Measurements from ENCODE around the gene MKLN1. TPM values are rescaled to one million over a fixed set of nuclear protein-coding genes. Genes with fewer than 3 reads are reported as not detected.

Gene MKLN1
- total RNA-seq, 4 donors from 2014 or later = 37.9 to 55.2 (median 41.3) TPM

DNA sequence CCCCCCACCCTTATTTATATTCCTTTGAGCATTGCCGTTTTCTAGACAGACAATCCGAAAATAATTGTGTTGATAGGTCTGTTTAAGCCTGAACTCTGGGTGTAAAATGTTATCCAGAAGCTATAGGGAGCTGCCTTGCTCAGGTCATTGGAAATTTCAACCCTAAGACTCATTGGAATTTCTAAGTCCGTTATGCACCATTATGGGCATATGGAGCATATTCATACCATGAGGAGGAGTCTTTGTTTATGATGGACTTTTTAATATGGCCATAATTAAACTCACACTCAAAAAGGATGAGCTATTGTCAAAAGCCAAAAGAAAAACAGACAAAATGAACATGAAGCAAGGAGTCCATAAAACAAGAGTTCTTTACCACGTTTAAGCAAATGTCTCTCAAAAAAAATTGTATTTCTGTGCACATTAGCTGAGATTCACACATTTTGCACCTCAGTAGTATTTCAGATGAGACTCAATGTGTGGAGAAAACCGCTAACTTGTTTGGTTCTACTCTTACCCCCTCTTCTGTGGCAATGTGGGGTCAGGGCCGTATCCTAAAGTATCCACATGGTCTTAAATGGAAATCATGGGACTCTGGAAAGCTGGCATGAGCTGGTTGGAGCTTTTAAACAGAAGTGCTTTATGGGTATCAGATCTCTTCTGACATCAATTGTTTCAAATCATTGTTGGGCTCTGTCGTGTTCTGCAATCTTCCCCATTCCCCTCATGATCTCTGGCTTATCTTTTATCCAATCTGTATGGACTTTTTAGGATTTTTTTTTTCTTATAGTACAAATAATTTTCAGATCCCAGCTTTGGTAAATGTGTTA is 168.2 kb downstream of the MKLN1 start:
- intact Hi-C loops (cut with DNase I) = no loop called here

DNA sequence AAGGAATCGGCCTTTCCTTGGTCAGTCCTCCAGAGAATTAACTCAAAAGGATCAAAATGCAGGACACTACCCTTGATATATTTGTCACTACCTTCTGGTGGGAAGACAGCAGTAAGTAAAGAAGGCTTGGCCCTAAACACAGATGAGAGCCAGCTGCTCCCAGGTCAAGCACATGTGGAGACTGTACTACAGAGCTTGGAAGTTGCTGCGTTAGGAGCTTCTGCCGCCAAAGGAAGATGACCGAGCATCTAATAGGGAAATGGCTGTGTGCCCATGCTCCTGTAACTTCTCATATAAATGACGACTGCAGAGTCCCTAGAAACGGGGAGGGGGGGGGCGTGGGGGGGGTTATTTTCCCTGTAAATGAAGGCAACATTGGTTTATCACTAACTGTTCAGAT is 169.8 kb downstream of the MKLN1 start:
- intact Hi-C loops (cut with DNase I) = no loop called here
- Histone ChIP-seq H3K27me3 (no peaks in the 10 kb centered on the region), H3K4me3 (no peak overlapping the region), H3K36me3 (peaks cover 0 to 47% (median 24%) of the 10 kb centered on the region in 4 donors), H3K4me1 (peaks cover 11 to 21% (median 13%) of the 10 kb centered on the region in 4 donors), H3K9me3 (no peaks in the 10 kb centered on the region), H3K27ac (replicated peaks in 1 of 4) (peak overlapping the region in 1 of 4 donors; percentile 33)
- TF ChIP-seq POLR2AphosphoS5 (IDR thresholded peaks at IDR 0.05) = no peak
- TF ChIP-seq, protein P1, sequence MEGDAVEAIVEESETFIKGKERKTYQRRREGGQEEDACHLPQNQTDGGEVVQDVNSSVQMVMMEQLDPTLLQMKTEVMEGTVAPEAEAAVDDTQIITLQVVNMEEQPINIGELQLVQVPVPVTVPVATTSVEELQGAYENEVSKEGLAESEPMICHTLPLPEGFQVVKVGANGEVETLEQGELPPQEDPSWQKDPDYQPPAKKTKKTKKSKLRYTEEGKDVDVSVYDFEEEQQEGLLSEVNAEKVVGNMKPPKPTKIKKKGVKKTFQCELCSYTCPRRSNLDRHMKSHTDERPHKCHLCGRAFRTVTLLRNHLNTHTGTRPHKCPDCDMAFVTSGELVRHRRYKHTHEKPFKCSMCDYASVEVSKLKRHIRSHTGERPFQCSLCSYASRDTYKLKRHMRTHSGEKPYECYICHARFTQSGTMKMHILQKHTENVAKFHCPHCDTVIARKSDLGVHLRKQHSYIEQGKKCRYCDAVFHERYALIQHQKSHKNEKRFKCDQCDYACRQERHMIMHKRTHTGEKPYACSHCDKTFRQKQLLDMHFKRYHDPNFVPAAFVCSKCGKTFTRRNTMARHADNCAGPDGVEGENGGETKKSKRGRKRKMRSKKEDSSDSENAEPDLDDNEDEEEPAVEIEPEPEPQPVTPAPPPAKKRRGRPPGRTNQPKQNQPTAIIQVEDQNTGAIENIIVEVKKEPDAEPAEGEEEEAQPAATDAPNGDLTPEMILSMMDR (IDR thresholded peaks at IDR 0.05) = no peak
- no peak for TF ChIP-seq EP300 (IDR thresholded peaks at IDR 0.05)
- no peak for TF ChIP-seq POLR2A (IDR thresholded peaks at IDR 0.05; ENCODE audit: low read depth)
- no peak for DNase-seq (ENCODE audit: extremely low spot score)
- WGBS = 50% methylated on average over 7 of the region's 7 CpGs

More for the DNA sequence above, 168.2 kb downstream of the MKLN1 start:
- Histone ChIP-seq H3K4me3 (no peak overlapping the region), H3K36me3 (peaks cover 0 to 45% (median 25%) of the 10 kb centered on the region in 4 donors), H3K27ac (replicated peaks in 1 of 4) (no peak overlapping the region), H3K4me1 (peaks cover 6 to 20% (median 7%) of the 10 kb centered on the region in 4 donors), H3K9me3 (no peaks in the 10 kb centered on the region), H3K27me3 (no peaks in the 10 kb centered on the region)
- TF ChIP-seq POLR2A (IDR thresholded peaks at IDR 0.05; ENCODE audit: low read depth) (no peak), EP300 (IDR thresholded peaks at IDR 0.05) (no peak), POLR2AphosphoS5 (IDR thresholded peaks at IDR 0.05) (no peak)
- TF ChIP-seq, protein P1 (IDR thresholded peaks at IDR 0.05) = no peak
- no peak for DNase-seq (ENCODE audit: extremely low spot score)
- WGBS = 80% methylated on average over 7 of the region's 7 CpGs

DNA sequence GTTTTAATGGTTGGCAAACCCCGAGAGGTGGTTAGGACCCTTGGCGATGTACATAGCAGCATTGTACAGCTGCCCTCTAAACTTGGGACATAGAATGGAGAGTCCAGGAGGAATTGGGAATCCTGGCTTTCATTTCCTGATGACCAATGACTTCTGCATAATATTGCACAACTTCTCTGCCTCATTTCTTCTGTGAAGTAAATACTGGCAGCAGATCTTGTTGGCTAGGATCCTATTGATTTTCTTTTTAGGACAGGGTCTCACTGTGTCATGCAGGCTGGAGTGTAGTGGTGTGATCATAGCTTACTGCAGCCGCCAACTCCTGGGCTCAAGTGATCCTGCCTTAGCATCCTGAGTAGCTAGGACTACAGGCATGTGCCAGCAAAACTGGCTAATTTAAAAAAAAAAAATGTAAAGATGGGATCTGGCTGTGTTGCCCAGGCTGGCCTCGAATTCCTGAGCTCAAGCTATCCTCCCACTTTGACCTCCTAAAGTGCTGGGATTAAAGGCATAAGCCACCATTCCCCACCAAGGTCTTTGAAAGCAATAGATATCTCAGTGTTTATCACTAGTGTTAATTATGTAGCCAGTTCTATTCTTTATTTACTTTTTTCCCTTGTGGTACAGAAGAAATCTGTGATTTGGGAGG is 170.7 kb downstream of the MKLN1 start:
- no peaks in the 10 kb centered on the region for H3K9me3 ChIP-seq
- TF ChIP-seq POLR2A (IDR thresholded peaks at IDR 0.05; ENCODE audit: low read depth) = no peak
- TF ChIP-seq, protein P1 (IDR thresholded peaks at IDR 0.05) = no peak
- no peak for TF ChIP-seq EP300 (IDR thresholded peaks at IDR 0.05)
- peak in 1 of 2 donors; percentile 43 for TF ChIP-seq POLR2AphosphoS5 (IDR thresholded peaks at IDR 0.05)
- H3K4me3 ChIP-seq = no peak overlapping the region
- H3K4me1 ChIP-seq = peaks cover 20 to 30% (median 22%) of the 10 kb centered on the region in 4 donors
- WGBS = 89% methylated on average over 4 of the region's 4 CpGs
- intact Hi-C loops (cut with DNase I) = no loop called here
- H3K27me3 ChIP-seq = no peaks in the 10 kb centered on the region
- H3K36me3 ChIP-seq = peaks cover 0 to 55% (median 23%) of the 10 kb centered on the region in 4 donors
- H3K27ac ChIP-seq (replicated peaks in 1 of 4) = peak overlapping the region in 1 of 4 donors; percentile 33
- DNase-seq (ENCODE audit: extremely low spot score) = no peak

DNA sequence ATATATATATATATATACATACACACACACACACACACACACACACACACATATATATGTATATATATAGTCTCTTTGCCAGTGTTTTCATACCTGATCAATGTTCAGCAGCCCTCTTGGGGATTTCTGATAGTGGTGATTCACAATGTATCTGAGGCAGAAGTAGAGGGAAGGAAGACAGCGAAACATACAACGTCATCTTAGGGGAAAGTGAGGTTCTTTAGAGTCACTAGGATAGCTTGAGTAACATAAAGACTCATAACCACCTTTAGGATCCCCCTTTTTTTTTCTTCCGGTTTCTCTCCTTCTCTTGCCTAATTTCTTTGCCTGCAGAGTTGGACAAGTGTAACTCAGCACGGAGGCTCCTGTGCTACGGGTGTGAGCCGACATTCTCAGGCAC is 172.1 kb downstream of the MKLN1 start:
- intact Hi-C loops (cut with DNase I) = no loop called here
- H3K36me3 ChIP-seq = peaks cover 0 to 70% (median 23%) of the 10 kb centered on the region in 4 donors
- H3K27me3 ChIP-seq = no peaks in the 10 kb centered on the region
- 89% methylated on average over 6 of the region's 6 CpGs for WGBS
- no peaks in the 10 kb centered on the region for H3K9me3 ChIP-seq
- H3K4me1 ChIP-seq = peaks cover 30 to 38% (median 31%) of the 10 kb centered on the region in 4 donors
- no peak overlapping the region for H3K4me3 ChIP-seq
- TF ChIP-seq EP300 (IDR thresholded peaks at IDR 0.05) (no peak), POLR2AphosphoS5 (IDR thresholded peaks at IDR 0.05) (no peak), POLR2A (IDR thresholded peaks at IDR 0.05; ENCODE audit: low read depth) (no peak)
- TF ChIP-seq, protein P1 (IDR thresholded peaks at IDR 0.05) = no peak
- no peak overlapping the region for H3K27ac ChIP-seq (replicated peaks in 1 of 4)
- DNase-seq (ENCODE audit: extremely low spot score) = no peak

All from esophagus muscularis mucosa (tissue), 4 donors.